Endodermal cell (in vitro differentiated cells): ENCODE data around the gene LDHB. TPM values are rescaled to one million over a fixed set of nuclear protein-coding genes. Genes with fewer than 3 reads are reported as not detected.

ENCODE experiments used
- DNase-seq: peaks from one replicate; pipeline ENCODE4 v3.0.0-alpha.2; 2017
- H3K27ac ChIP-seq: 2 replicates; pipeline ENCODE4 v1.5.1; 2013; ENCODE audit warnings: mild to moderate bottlenecking, low read depth, low read length, moderate library complexity
- H3K27me3 ChIP-seq: 2 replicates; pipeline ENCODE4 v1.6.1; 2013; ENCODE audit warnings: mild to moderate bottlenecking, low read length, moderate library complexity; ENCODE audit not compliant: insufficient read depth, control insufficient read depth, poor library complexity, severe bottlenecking
- H3K36me3 ChIP-seq: 2 replicates; pipeline ENCODE4 v1.7.0; 2013; ENCODE audit warnings: mild to moderate bottlenecking, low read length, moderate library complexity; ENCODE audit not compliant: control insufficient read depth, insufficient read depth
- H3K4me1 ChIP-seq: one replicate; pipeline ENCODE4 v1.7.0; 2013; ENCODE audit warnings: low read length; ENCODE audit not compliant: control insufficient read depth, insufficient read depth
- H3K4me3 ChIP-seq: 2 replicates; pipeline ENCODE4 v1.5.1; 2013; ENCODE audit warnings: mild to moderate bottlenecking, low read length, moderate library complexity
- H3K9ac ChIP-seq: 2 replicates; pipeline ENCODE4 v1.6.1; 2013; ENCODE audit warnings: mild to moderate bottlenecking, low read length, moderate library complexity; ENCODE audit not compliant: poor library complexity, severe bottlenecking; ENCODE audit errors: extremely low read depth
- H3K9me3 ChIP-seq: 2 replicates; pipeline ENCODE4 v1.6.1; 2013; ENCODE audit warnings: mild to moderate bottlenecking, low read length, moderate library complexity; ENCODE audit not compliant: control insufficient read depth
- H3K27ac Mint-ChIP-seq: 2 replicates; pipeline ENCODE4 v1.8.0; 2020; ENCODE audit warnings: mixed read lengths
- H3K27me3 Mint-ChIP-seq: 2 replicates; pipeline ENCODE4 v1.8.0; 2021; ENCODE audit warnings: mild to moderate bottlenecking, mixed read lengths; ENCODE audit not compliant: insufficient read depth
- H3K36me3 Mint-ChIP-seq: 2 replicates; pipeline ENCODE4 v1.8.0; 2020; ENCODE audit warnings: low read depth, mixed read lengths
- H3K4me1 Mint-ChIP-seq: 2 replicates; pipeline ENCODE4 v1.8.0; 2020; ENCODE audit warnings: mixed read lengths
- H3K4me3 Mint-ChIP-seq: 2 replicates; pipeline ENCODE4 v1.8.0; 2020; ENCODE audit warnings: mild to moderate bottlenecking, moderate library complexity, mixed read lengths
- H3K9me3 Mint-ChIP-seq: 2 replicates; pipeline ENCODE4 v1.8.0; 2020; ENCODE audit warnings: mild to moderate bottlenecking, mixed read lengths
- CTCF ChIP-seq: fragments of 200-600 bp; sonication (generic); conservative IDR thresholded peaks from 2 replicates; pipeline ENCODE4 v1.5.0; 2021; ENCODE audit warnings: antibody characterized with exemption, mild to moderate bottlenecking
- WGBS, 2 experiments: methylation state at CpG; one replicate each; pipeline versions ENCODE4 v1.1.5 to v1.1.7; 2013; ENCODE audit warnings: missing lambda C conversion rate in 2 of 2, mixed read lengths in 1 of 2; ENCODE audit not compliant: insufficient coverage in 1 of 2, insufficient read length in 1 of 2; 5-methylcytosine and 5-hydroxymethylcytosine counted together
- total RNA-seq, 2 donors: library from RNA; stranded (reverse); fragmentation: NEBNext Ultra II Directional in 1 of 2; extraction: Animal tissue kit (Norgen Biotek cat#: 25700) in 1 of 2; gene quantifications; 2 replicates in 1 of 2; 3 replicates in 1 of 2; pipeline ENCODE4 v1.2.1, GENCODE V29; 2021

LDHB gene
- total RNA-seq, 2 donors from 2014 or later: 917 to 1,694 TPM

- peaks cover 6% of the 10 kb centered on the region for H3K4me1 ChIP-seq
- peak; percentile 73 for TF ChIP-seq CTCF
- no peak overlapping the region for H3K9ac ChIP-seq
- Mint-ChIP-seq H3K4me3 (no peak overlapping the region), H3K27ac (no peak overlapping the region), H3K27me3 (peaks cover 8% of the 10 kb centered on the region), H3K36me3 (no peaks in the 10 kb centered on the region), H3K9me3 (no peaks in the 10 kb centered on the region), H3K4me1 (peaks cover 7% of the 10 kb centered on the region)
- no peak overlapping the region for H3K27ac ChIP-seq
- H3K27me3 ChIP-seq: peaks cover 5% of the 10 kb centered on the region
- no peaks in the 10 kb centered on the region for H3K9me3 ChIP-seq
- WGBS, 2 experiments: 100% methylated on average over 2 of the region's 2 CpGs; no CpG with 5 or more reads in 1 of the 2 experiments
- H3K36me3 ChIP-seq: no peaks in the 10 kb centered on the region
- DNase-seq: no peak
- H3K4me3 ChIP-seq: no peak overlapping the region
Observed at GRCh38 chr12:21607701-21608100, 49.9 kb downstream of the LDHB start.

GRCh38 chr12:21606175-21606574, 51.5 kb downstream of the LDHB start:
- Mint-ChIP-seq H3K4me1 (peaks cover 11% of the 10 kb centered on the region), H3K27me3 (peaks cover 19% of the 10 kb centered on the region), H3K27ac (no peak overlapping the region), H3K36me3 (no peaks in the 10 kb centered on the region), H3K4me3 (no peak overlapping the region), H3K9me3 (no peaks in the 10 kb centered on the region)
- no peaks in the 10 kb centered on the region for H3K9me3 ChIP-seq
- H3K27me3 ChIP-seq: peaks cover 18% of the 10 kb centered on the region
- DNase-seq: no peak
- 90% methylated on average over 1 of the region's 1 CpG; no CpG with 5 or more reads in 1 of the 2 experiments for WGBS, 2 experiments
- TF ChIP-seq CTCF: no peak
- no peak overlapping the region for H3K4me3 ChIP-seq
- H3K36me3 ChIP-seq: no peaks in the 10 kb centered on the region
- H3K9ac ChIP-seq: no peak overlapping the region
- peaks cover 9% of the 10 kb centered on the region for H3K4me1 ChIP-seq
- H3K27ac ChIP-seq: no peak overlapping the region

GRCh38 chr12:21604245-21605101, 53.2 kb downstream of the LDHB start, which contains the start of gene GYS2:
Gene GYS2 (minus strand): TSS chr12:21604847. CDS start chr12:21604592, 255 bp downstream.
- DNase-seq: peak; percentile 62
- H3K27me3 Mint-ChIP-seq: peaks cover 23% of the 10 kb centered on the region
- no peaks in the 10 kb centered on the region for H3K36me3 ChIP-seq
- H3K9me3 ChIP-seq: no peaks in the 10 kb centered on the region
- H3K36me3 Mint-ChIP-seq: no peaks in the 10 kb centered on the region
- H3K4me1 Mint-ChIP-seq: peaks cover 24% of the 10 kb centered on the region
- peaks cover 11% of the 10 kb centered on the region for H3K4me1 ChIP-seq
- H3K4me3 Mint-ChIP-seq: no peak within 1 kb of the TSS
- TF ChIP-seq CTCF: no peak
- H3K9me3 Mint-ChIP-seq: no peaks in the 10 kb centered on the region
- no peak within 1 kb of the TSS for H3K27ac Mint-ChIP-seq
- WGBS, 2 experiments: 70 to 75% methylated on average over 3 to 7 of the region's 7 CpGs
- H3K27me3 ChIP-seq: peaks cover 20% of the 10 kb centered on the region
- H3K27ac ChIP-seq: no peak within 1 kb of the TSS
- H3K4me3 ChIP-seq: peak within 1 kb of the TSS; percentile 41
- no peak within 1 kb of the TSS for H3K9ac ChIP-seq
